ENCODE data around the gene MAGI1. TPM values are rescaled to one million over a fixed set of nuclear protein-coding genes. Genes with fewer than 3 reads are reported as not detected.

Gene MAGI1
- polyA plus RNA-seq, 3 donors = not detected

GRCh38 chr3:65627062-65627461 lies 411.7 kb downstream of the MAGI1 start:
- no peak overlapping the region for H2AFZ ChIP-seq (ENCODE audit: insufficient read depth, low read depth, low read length, poor library complexity, severe bottlenecking)
- no peak overlapping the region for H3K27ac Mint-ChIP-seq
- H3K9me3 ChIP-seq (replicated peaks in 1 of 2; ENCODE audit: control insufficient read depth in 1 of 2, insufficient read depth in 1 of 2, low read length in 2 of 2) = no peaks in the 10 kb centered on the region
- H4K20me1 ChIP-seq (ENCODE audit: insufficient read depth, low read length) = no peaks in the 10 kb centered on the region
- no peaks in the 10 kb centered on the region for H3K36me3 ChIP-seq (replicated peaks in 1 of 2; ENCODE audit: control insufficient read depth in 1 of 2, insufficient read depth in 2 of 2, low read length in 2 of 2)
- no peak overlapping the region for H3K4me3 ChIP-seq (replicated peaks in 1 of 3; ENCODE audit: low read depth in 2 of 3, low read length in 3 of 3)
- no peak overlapping the region for H3K4me3 Mint-ChIP-seq
- H3K79me2 ChIP-seq (ENCODE audit: insufficient read depth, low read length) = no peaks in the 10 kb centered on the region
- no peak for TF ChIP-seq CTCF (IDR thresholded peaks at IDR 0.05)
- H3K27me3 Mint-ChIP-seq (ENCODE audit: low read depth in 3 of 3) = no peaks in the 10 kb centered on the region
- H3K4me1 ChIP-seq (ENCODE audit: control insufficient read depth in 1 of 2, insufficient read depth in 2 of 2, low read length in 2 of 2) = no peaks in the 10 kb centered on the region
- no peaks in the 10 kb centered on the region for H3K27me3 ChIP-seq (ENCODE audit: control insufficient read depth in 2 of 2, insufficient read depth in 2 of 2, low read length in 2 of 2)
- WGBS (ENCODE audit: insufficient coverage) = no CpG with 5 or more reads among the region's 3 CpGs
- no peak overlapping the region for H3K27ac ChIP-seq (ENCODE audit: low read depth in 1 of 2, low read length in 2 of 2)
- H3K4me1 Mint-ChIP-seq = no peaks in the 10 kb centered on the region
- H3K36me3 Mint-ChIP-seq = no peaks in the 10 kb centered on the region
- H3K9me3 Mint-ChIP-seq = peaks cover 0 to 7% (median 2%) of the 10 kb centered on the region in 7 donors
- H3K9ac ChIP-seq (ENCODE audit: insufficient read depth, low read length, poor library complexity, severe bottlenecking) = no peak overlapping the region
- H3K4me2 ChIP-seq (replicated peaks; ENCODE audit: extremely low read depth, low read length, poor library complexity, severe bottlenecking) = no peak overlapping the region
- intact Hi-C loops (cut with micrococcal nuclease) = no loop called here
- DNase-seq = no peak

- no peaks in the 10 kb centered on the region for H3K27me3 Mint-ChIP-seq (ENCODE audit: low read depth in 3 of 3)
- no peaks in the 10 kb centered on the region for H3K9me3 ChIP-seq (replicated peaks in 1 of 2; ENCODE audit: control insufficient read depth in 1 of 2, insufficient read depth in 1 of 2, low read length in 2 of 2)
- no peak overlapping the region for H3K9ac ChIP-seq (ENCODE audit: insufficient read depth, low read length, poor library complexity, severe bottlenecking)
- no peak for TF ChIP-seq CTCF (IDR thresholded peaks at IDR 0.05)
- intact Hi-C loops (cut with micrococcal nuclease) = no loop called here
- WGBS (ENCODE audit: insufficient coverage) = 0% methylated on average over 1 of the region's 3 CpGs
- no peak overlapping the region for H3K4me3 Mint-ChIP-seq
- H3K36me3 ChIP-seq (replicated peaks in 1 of 2; ENCODE audit: control insufficient read depth in 1 of 2, insufficient read depth in 2 of 2, low read length in 2 of 2) = no peaks in the 10 kb centered on the region
- H3K36me3 Mint-ChIP-seq = no peaks in the 10 kb centered on the region
- no peaks in the 10 kb centered on the region for H4K20me1 ChIP-seq (ENCODE audit: insufficient read depth, low read length)
- H3K27ac Mint-ChIP-seq = no peak overlapping the region
- H3K27me3 ChIP-seq (ENCODE audit: control insufficient read depth in 2 of 2, insufficient read depth in 2 of 2, low read length in 2 of 2) = no peaks in the 10 kb centered on the region
- no peak overlapping the region for H3K4me2 ChIP-seq (replicated peaks; ENCODE audit: extremely low read depth, low read length, poor library complexity, severe bottlenecking)
- H3K79me2 ChIP-seq (ENCODE audit: insufficient read depth, low read length) = no peaks in the 10 kb centered on the region
- no peak overlapping the region for H2AFZ ChIP-seq (ENCODE audit: insufficient read depth, low read depth, low read length, poor library complexity, severe bottlenecking)
- H3K9me3 Mint-ChIP-seq = peaks cover 0 to 4% (median 2%) of the 10 kb centered on the region in 7 donors
- H3K4me3 ChIP-seq (replicated peaks in 1 of 3; ENCODE audit: low read depth in 2 of 3, low read length in 3 of 3) = no peak overlapping the region
- H3K4me1 ChIP-seq (ENCODE audit: control insufficient read depth in 1 of 2, insufficient read depth in 2 of 2, low read length in 2 of 2) = no peaks in the 10 kb centered on the region
- H3K4me1 Mint-ChIP-seq = no peaks in the 10 kb centered on the region
- H3K27ac ChIP-seq (ENCODE audit: low read depth in 1 of 2, low read length in 2 of 2) = no peak overlapping the region
- no peak for DNase-seq
Measured at GRCh38 chr3:65625305-65625704, 413.4 kb downstream of the MAGI1 start.

Data from CD14-positive monocyte (primary cell).